Thyroid gland (tissue), 4 donors: ENCODE measurements around the gene CTIF.

Source experiments
- POLR2A ChIP-seq, 2 donors: fragments of 450-650 bp; IDR thresholded peaks; one replicate each; pipeline ENCODE4 v1.6.1; 2017; ENCODE audit warnings: antibody characterized with exemption in 2 of 2, mild to moderate bottlenecking in 2 of 2, moderate library complexity in 1 of 2
- TF ChIP-seq, protein P1 (sequence below), 6 experiments: fragments of 200-600 bp in 3 of 6; fragments of 450-650 bp in 3 of 6; sonication (generic) in 3 of 6; IDR thresholded peaks; one replicate each; pipeline ENCODE4 v1.5.1; 2016 to 2019; ENCODE audit warnings: antibody characterized with exemption in 6 of 6, mild to moderate bottlenecking in 2 of 6, inconsistent platforms in 1 of 6, moderate library complexity in 1 of 6

- TF ChIP-seq, protein P1, sequence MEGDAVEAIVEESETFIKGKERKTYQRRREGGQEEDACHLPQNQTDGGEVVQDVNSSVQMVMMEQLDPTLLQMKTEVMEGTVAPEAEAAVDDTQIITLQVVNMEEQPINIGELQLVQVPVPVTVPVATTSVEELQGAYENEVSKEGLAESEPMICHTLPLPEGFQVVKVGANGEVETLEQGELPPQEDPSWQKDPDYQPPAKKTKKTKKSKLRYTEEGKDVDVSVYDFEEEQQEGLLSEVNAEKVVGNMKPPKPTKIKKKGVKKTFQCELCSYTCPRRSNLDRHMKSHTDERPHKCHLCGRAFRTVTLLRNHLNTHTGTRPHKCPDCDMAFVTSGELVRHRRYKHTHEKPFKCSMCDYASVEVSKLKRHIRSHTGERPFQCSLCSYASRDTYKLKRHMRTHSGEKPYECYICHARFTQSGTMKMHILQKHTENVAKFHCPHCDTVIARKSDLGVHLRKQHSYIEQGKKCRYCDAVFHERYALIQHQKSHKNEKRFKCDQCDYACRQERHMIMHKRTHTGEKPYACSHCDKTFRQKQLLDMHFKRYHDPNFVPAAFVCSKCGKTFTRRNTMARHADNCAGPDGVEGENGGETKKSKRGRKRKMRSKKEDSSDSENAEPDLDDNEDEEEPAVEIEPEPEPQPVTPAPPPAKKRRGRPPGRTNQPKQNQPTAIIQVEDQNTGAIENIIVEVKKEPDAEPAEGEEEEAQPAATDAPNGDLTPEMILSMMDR (IDR thresholded peaks at IDR 0.05) = no peak
- TF ChIP-seq POLR2A (IDR thresholded peaks at IDR 0.05) = no peak
These were observed 358.7 kb downstream of the CTIF start for GRCh38 chr18:48897531-48897930.
